DLD1 (cell line): ENCODE results near the gene ZNF423.

Source experiments
- in situ Hi-C: cut with HindIII; loops from 2 replicates; pipeline ENCODE4 v1.10.0; 2017; ENCODE audit warnings: low sequenced_read_pairs

The ZNF423 gene

GRCh38 chr16:49652456-49653172 lies 203.3 kb downstream of the ZNF423 start:
- in situ Hi-C loops: no loop called here

- in situ Hi-C loops: no loop called here
Measured at GRCh38 chr16:49651996-49652395, 203.9 kb downstream of the ZNF423 start.

GRCh38 chr16:49651226-49651625 lies 204.7 kb downstream of the ZNF423 start:
- in situ Hi-C loops: no loop called here

- in situ Hi-C loops: no loop called here
Measured at GRCh38 chr16:49650603-49651002, 205.3 kb downstream of the ZNF423 start.

GRCh38 chr16:49649013-49649765 lies 206.7 kb downstream of the ZNF423 start:
- in situ Hi-C loops: no loop called here

- in situ Hi-C loops: no loop called here
Measured at GRCh38 chr16:49647673-49648072, 208.2 kb downstream of the ZNF423 start.

GRCh38 chr16:49645263-49645662 lies 210.6 kb downstream of the ZNF423 start:
- in situ Hi-C loops: no loop called here

GRCh38 chr16:49644145-49644463 lies 211.8 kb downstream of the ZNF423 start:
- in situ Hi-C loops: no loop called here

- in situ Hi-C loops: no loop called here
Measured at GRCh38 chr16:49643429-49644144, 212.3 kb downstream of the ZNF423 start.

- in situ Hi-C loops: no loop called here
Measured at GRCh38 chr16:49641250-49641649, 214.7 kb downstream of the ZNF423 start.

GRCh38 chr16:49640581-49640980 lies 215.3 kb downstream of the ZNF423 start:
- in situ Hi-C loops: no loop called here

- in situ Hi-C loops: no loop called here
Measured at GRCh38 chr16:49639739-49640431, 216.0 kb downstream of the ZNF423 start.

- in situ Hi-C loops: no loop called here
Measured at GRCh38 chr16:49638673-49639610, 217.0 kb downstream of the ZNF423 start.

GRCh38 chr16:49637933-49638672 lies 217.8 kb downstream of the ZNF423 start:
- in situ Hi-C loops: no loop called here

GRCh38 chr16:49637511-49637910 lies 218.4 kb downstream of the ZNF423 start:
- in situ Hi-C loops: no loop called here

GRCh38 chr16:49636608-49637007 lies 219.3 kb downstream of the ZNF423 start:
- in situ Hi-C loops: no loop called here

- in situ Hi-C loops: no loop called here
Measured at GRCh38 chr16:49635591-49636581, 220.0 kb downstream of the ZNF423 start.

- in situ Hi-C loops: no loop called here
Measured at GRCh38 chr16:49635009-49635350, 220.9 kb downstream of the ZNF423 start.
